HG03097 (cell line): Measurements from ENCODE around the gene PSMD7.
"Not testable (repeated sequence)": the region's sequence is repeated elsewhere in the genome, so short reads cannot be mapped to it uniquely, and the experiment has no call there.

Experiments
- ATAC-seq: cut with Tn5 transposase; IDR thresholded peaks from one replicate; pipeline ENCODE4 v1.9.1; 2021; ENCODE audit not compliant: unreplicated experiment, low FRiP score

The PSMD7 gene

GRCh38 chr16:74339226-74339625, 42.6 kb downstream of the PSMD7 start:
- not testable (repeated sequence) for ATAC-seq

GRCh38 chr16:74353038-74353437, 56.4 kb downstream of the PSMD7 start:
- ATAC-seq = not testable (repeated sequence)
